A549 (cell line): Measurements from ENCODE around the gene HELZ2. TPM values are rescaled to one million over a fixed set of nuclear protein-coding genes. Genes with fewer than 3 reads are reported as not detected.

ENCODE experiments used
- ATAC-seq, 2 experiments: fragments of 200-7000 bp in 1 of 2; fragments of >200 bp in 1 of 2; cut with Nextera tagmentation in 1 of 2; cut with Tn5 transposase in 1 of 2; 3 replicates each; pipeline versions ENCODE4 v1.8.0 to v1.9.1; 2018 to 2020; ENCODE audit warnings: mild to moderate bottlenecking in 1 of 2, moderate library complexity in 1 of 2
- CTCF ChIA-PET: fragments of 300-600 bp; sonication (Branson Sonifier 250); formaldehyde crosslinking; extraction: SDS; loops from one replicate; lab custom pipeline; 2021; ENCODE audit warnings: antibody characterized with exemption, inconsistent platforms; lab: Yijun Ruan, JAX
- POLR2A ChIA-PET: fragments of 350-600 bp; formaldehyde crosslinking; extraction: SDS; loops from one replicate; lab custom pipeline; 2021; ENCODE audit warnings: antibody characterized with exemption, inconsistent platforms; lab: Yijun Ruan, JAX
- DNase-seq, 2 experiments: peaks; one replicate each; pipeline versions ENCODE4 v3.0.0 to v3.0.0-alpha.2; 2011 to 2016; ENCODE audit warnings: low read depth in 1 of 2, low spot score in 1 of 2
- FAIRE-seq: peaks from 2 replicates; lab custom pipeline; 2011; peaks lifted over from hg19 to GRCh38; lab: Jason Lieb, UNC
- H3K27ac ChIP-seq, 2 experiments: fragments of >200 bp; sonication (Bioruptor Twin); formaldehyde crosslinking; 3 replicates each; pipeline ENCODE4 v1.5.1; 2016 to 2017
- H3K4me1 ChIP-seq: fragments of >200 bp; sonication (Bioruptor Twin); formaldehyde crosslinking; 3 replicates; pipeline ENCODE4 v1.6.1; 2016
- H3K4me2 ChIP-seq: fragments of >200 bp; sonication (Bioruptor Twin); formaldehyde crosslinking; 3 replicates; pipeline ENCODE4 v1.6.1; 2016
- H3K4me3 ChIP-seq: fragments of >200 bp; sonication (Bioruptor Twin); formaldehyde crosslinking; 3 replicates; pipeline ENCODE4 v1.5.1; 2016
- H3K9me3 ChIP-seq: fragments of >200 bp; sonication (Bioruptor Twin); formaldehyde crosslinking; 3 replicates; pipeline ENCODE4 v1.6.1; 2016
- BHLHE40 ChIP-seq: IDR thresholded peaks from 2 replicates; pipeline ENCODE4 v1.6.1; 2012; ENCODE audit warnings: low read depth, low read length, inconsistent platforms
- CEBPB ChIP-seq, 2 experiments: fragments of >200 bp in 1 of 2; sonication (Bioruptor Twin) in 1 of 2; formaldehyde crosslinking in 1 of 2; IDR thresholded peaks; 2 replicates each; pipeline ENCODE4 v1.6.1; 2012 to 2016
- EHF ChIP-seq: fragments of 250-450 bp; sonication (Bioruptor Pico); IDR thresholded peaks from 2 replicates; pipeline ENCODE4 v1.5.0; 2020; ENCODE audit warnings: mild to moderate bottlenecking
- ELK1 ChIP-seq: fragments of 150-350 bp; IDR thresholded peaks from 2 replicates; pipeline ENCODE4 v1.6.1; 2014; ENCODE audit warnings: low read depth, mild to moderate bottlenecking, low read length
- FOSB ChIP-seq: fragments of 250-450 bp; sonication (Bioruptor Pico); IDR thresholded peaks from 2 replicates; pipeline ENCODE4 v1.5.0; 2020; ENCODE audit warnings: mild to moderate bottlenecking, moderate library complexity
- GATA3 ChIP-seq: IDR thresholded peaks from 2 replicates; pipeline ENCODE4 v1.6.1; 2012; ENCODE audit warnings: borderline replicate concordance
- HDAC2 ChIP-seq: fragments of 200-600 bp; sonication (generic); IDR thresholded peaks from 2 replicates; pipeline ENCODE4 v1.6.1; 2016
- HOXB13 ChIP-seq: fragments of 250-450 bp; sonication (Bioruptor Pico); IDR thresholded peaks from 2 replicates; pipeline ENCODE4 v1.5.0; 2020; ENCODE audit warnings: low read depth, mild to moderate bottlenecking, moderate library complexity
- JUN ChIP-seq, 2 experiments: fragments of >200 bp; sonication (Bioruptor Twin); formaldehyde crosslinking; IDR thresholded peaks; 2 replicates in 1 of 2; 3 replicates in 1 of 2; pipeline ENCODE4 v1.6.1; 2016 to 2017
- JUNB ChIP-seq: fragments of >200 bp; sonication (Bioruptor Twin); formaldehyde crosslinking; IDR thresholded peaks from 2 replicates; pipeline ENCODE4 v1.6.1; 2016
- KDM5A ChIP-seq: fragments of 200-600 bp; sonication (generic); IDR thresholded peaks from 2 replicates; pipeline ENCODE4 v1.6.1; 2016; ENCODE audit warnings: antibody characterized with exemption, mild to moderate bottlenecking
- MAX ChIP-seq: IDR thresholded peaks from 2 replicates; pipeline ENCODE4 v1.6.1; 2012
- MAZ ChIP-seq: fragments of 150-350 bp; IDR thresholded peaks from 2 replicates; pipeline ENCODE4 v1.6.1; 2014; ENCODE audit warnings: antibody characterized with exemption, low read depth, low read length, borderline replicate concordance
- PHF8 ChIP-seq: fragments of 200-600 bp; sonication (generic); IDR thresholded peaks from 2 replicates; pipeline ENCODE4 v1.6.1; 2016; ENCODE audit warnings: low read depth, mild to moderate bottlenecking, antibody characterized with exemption, moderate library complexity, borderline replicate concordance
- POLR2A ChIP-seq: IDR thresholded peaks from 2 replicates; pipeline ENCODE4 v1.6.1; 2012; ENCODE audit warnings: mild to moderate bottlenecking, low read length
- POLR2AphosphoS2 ChIP-seq: conservative IDR thresholded peaks from 2 replicates; pipeline ENCODE4 v1.6.1; 2012; ENCODE audit warnings: low read length, improper control_type of control experiment, inconsistent platforms
- RARB ChIP-seq: fragments of 250-450 bp; sonication (Bioruptor Pico); IDR thresholded peaks from 2 replicates; pipeline ENCODE4 v1.8.0; 2021; ENCODE audit warnings: mild to moderate bottlenecking, moderate library complexity
- RCOR1 ChIP-seq: fragments of 150-350 bp; IDR thresholded peaks from 2 replicates; pipeline ENCODE4 v1.6.1; 2014; ENCODE audit warnings: antibody characterized with exemption, low read length, low read depth
- RNF2 ChIP-seq: fragments of 200-600 bp; sonication (generic); IDR thresholded peaks from 2 replicates; pipeline ENCODE4 v1.6.1; 2016; ENCODE audit warnings: low read depth, mild to moderate bottlenecking, antibody characterized with exemption, moderate library complexity, borderline replicate concordance
- SMC3 ChIP-seq: fragments of >200 bp; sonication (Bioruptor Twin); formaldehyde crosslinking; IDR thresholded peaks from 3 replicates; pipeline ENCODE4 v1.6.1; 2018; ENCODE audit warnings: inconsistent platforms
- SREBF2 ChIP-seq: fragments of 450-650 bp; IDR thresholded peaks from 2 replicates; pipeline ENCODE4 v1.6.1; 2014; ENCODE audit warnings: mild to moderate bottlenecking, moderate library complexity
- TFCP2L1 ChIP-seq: fragments of 250-450 bp; sonication (Bioruptor Pico); IDR thresholded peaks from 2 replicates; pipeline ENCODE4 v1.5.0; 2021; ENCODE audit warnings: mild to moderate bottlenecking
- TP53 ChIP-seq: fragments of 250-450 bp; sonication (Bioruptor Pico); IDR thresholded peaks from 2 replicates; pipeline ENCODE4 v1.5.0; 2021; ENCODE audit warnings: mild to moderate bottlenecking, moderate library complexity
- USF2 ChIP-seq: fragments of 450-650 bp; IDR thresholded peaks from 2 replicates; pipeline ENCODE4 v1.6.1; 2014; ENCODE audit warnings: antibody characterized with exemption
- ZFP36 ChIP-seq: fragments of 450-650 bp; IDR thresholded peaks from 2 replicates; pipeline ENCODE4 v1.6.1; 2014; ENCODE audit warnings: borderline replicate concordance; ENCODE audit not compliant: partially characterized antibody
- WGBS: methylation state at CpG from one replicate; pipeline ENCODE4 v1.1.6; 2017; ENCODE audit errors: missing lambda C conversion rate; 5-methylcytosine and 5-hydroxymethylcytosine counted together
- polyA plus RNA-seq, 4 experiments: library from polyadenylated mRNA; depleted of rRNA in 3 of 4; stranded (reverse); fragments of >200 nt; fragmentation: RNase III in 1 of 4; extraction: RNeasy Plus Mini Kit Qiagen cat#74134 plus additional on column Dnase treatment in 1 of 4; gene quantifications; 2 replicates in 3 of 4; 3 replicates in 1 of 4; pipeline ENCODE4 v1.2.3, GENCODE V29; 2011 to 2017
- TF ChIP-seq, protein P1 (sequence below): fragments of 250-450 bp; sonication (Bioruptor Pico); IDR thresholded peaks from 2 replicates; pipeline ENCODE4 v1.5.0; 2021; ENCODE audit warnings: mild to moderate bottlenecking, moderate library complexity, borderline replicate concordance
- TF ChIP-seq, protein P2 (sequence below): IDR thresholded peaks from 2 replicates; pipeline ENCODE4 v1.6.1; 2012

HELZ2 gene
- polyA plus RNA-seq, 2 of the 4 experiments (the other 2 are of a cell fraction), result 3.2 to 4.5 TPM

DNA sequence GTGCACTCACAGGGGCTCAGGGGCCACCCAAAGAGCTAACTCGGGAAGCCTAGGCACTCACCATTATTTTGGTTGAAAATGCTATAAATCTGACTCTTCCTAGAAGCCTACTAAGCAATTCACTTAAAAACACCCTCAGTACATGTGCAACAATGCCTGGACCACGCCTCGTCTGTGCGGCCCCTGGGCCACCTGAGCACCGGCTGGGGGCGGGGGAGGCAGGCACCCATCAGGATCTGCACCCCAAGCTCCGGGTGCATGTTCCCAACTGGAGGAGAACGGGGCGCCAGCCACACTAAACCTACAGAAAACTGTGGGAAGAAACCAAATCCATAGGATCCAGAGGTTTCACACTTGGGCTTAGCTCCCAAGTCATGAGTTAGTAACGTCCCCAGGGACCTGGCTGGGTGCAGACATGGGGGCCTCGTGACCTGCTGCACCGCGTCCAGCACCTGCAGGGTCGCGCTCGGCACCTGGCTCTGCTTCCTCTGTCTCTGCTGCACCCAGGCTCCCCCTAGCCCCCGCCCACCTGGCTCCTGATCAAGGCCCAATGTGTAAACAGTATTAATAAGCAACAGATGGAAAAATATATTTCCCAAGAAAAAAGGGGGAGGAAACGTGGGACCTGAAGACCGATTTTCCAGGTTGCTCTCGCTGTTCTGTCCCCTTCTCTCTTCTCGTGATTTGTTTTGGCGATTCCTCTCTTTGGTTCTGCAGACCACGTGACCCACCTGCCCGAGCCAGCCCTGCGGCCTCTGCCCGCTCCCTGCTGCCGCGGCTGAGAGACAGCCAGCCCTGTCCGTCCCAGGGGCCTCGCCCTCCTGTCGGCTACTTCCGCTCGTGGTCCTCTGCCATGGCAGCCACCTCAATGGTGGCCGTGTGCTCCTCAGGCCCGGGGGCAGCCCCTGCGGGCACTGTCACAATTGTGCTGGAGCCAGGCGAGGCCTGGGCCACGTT lies 15.5 kb upstream of the HELZ2 start:
- Histone ChIP-seq H3K4me2 (no peak overlapping the region), H3K4me1 (peaks cover 7% of the 10 kb centered on the region; the same call in 1 of the 3 replicates), H3K27ac (no peak overlapping the region), H3K4me3 (no peak overlapping the region), H3K9me3 (no peaks in the 10 kb centered on the region)
- TF ChIP-seq BHLHE40 (no peak), USF2 (no peak), JUN (IDR thresholded peaks at IDR 0.05) (no peak), KDM5A (no peak), PHF8 (no peak), SREBF2 (no peak), JUNB (no peak), TP53 (CRISPR knock-in tag) (no peak), TFCP2L1 (no peak), ELK1 (no peak), HOXB13 (CRISPR knock-in tag) (no peak), HDAC2 (no peak), MAZ (no peak), POLR2AphosphoS2 (no peak)
- TF ChIP-seq, protein P1, sequence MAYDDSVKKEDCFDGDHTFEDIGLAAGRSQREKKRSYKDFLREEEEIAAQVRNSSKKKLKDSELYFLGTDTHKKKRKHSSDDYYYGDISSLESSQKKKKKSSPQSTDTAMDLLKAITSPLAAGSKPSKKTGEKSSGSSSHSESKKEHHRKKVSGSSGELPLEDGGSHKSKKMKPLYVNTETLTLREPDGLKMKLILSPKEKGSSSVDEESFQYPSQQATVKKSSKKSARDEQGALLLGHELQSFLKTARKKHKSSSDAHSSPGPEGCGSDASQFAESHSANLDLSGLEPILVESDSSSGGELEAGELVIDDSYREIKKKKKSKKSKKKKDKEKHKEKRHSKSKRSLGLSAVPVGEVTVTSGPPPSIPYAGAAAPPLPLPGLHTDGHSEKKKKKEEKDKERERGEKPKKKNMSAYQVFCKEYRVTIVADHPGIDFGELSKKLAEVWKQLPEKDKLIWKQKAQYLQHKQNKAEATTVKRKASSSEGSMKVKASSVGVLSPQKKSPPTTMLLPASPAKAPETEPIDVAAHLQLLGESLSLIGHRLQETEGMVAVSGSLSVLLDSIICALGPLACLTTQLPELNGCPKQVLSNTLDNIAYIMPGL, result no peak
- TF ChIP-seq, protein P2, sequence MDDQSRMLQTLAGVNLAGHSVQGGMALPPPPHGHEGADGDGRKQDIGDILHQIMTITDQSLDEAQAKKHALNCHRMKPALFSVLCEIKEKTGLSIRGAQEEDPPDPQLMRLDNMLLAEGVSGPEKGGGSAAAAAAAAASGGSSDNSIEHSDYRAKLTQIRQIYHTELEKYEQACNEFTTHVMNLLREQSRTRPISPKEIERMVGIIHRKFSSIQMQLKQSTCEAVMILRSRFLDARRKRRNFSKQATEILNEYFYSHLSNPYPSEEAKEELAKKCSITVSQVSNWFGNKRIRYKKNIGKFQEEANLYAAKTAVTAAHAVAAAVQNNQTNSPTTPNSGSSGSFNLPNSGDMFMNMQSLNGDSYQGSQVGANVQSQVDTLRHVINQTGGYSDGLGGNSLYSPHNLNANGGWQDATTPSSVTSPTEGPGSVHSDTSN, result no peak
- ChIA-PET POLR2A (no interaction called here), CTCF (interaction anchor here (1.3 kb wide), 1 partner anchor 384 kb away, joined by 3 read pairs; no protein-coding TSS in a partner anchor)
- WGBS, result 92% methylated on average over 33 of the region's 38 CpGs
- ATAC-seq (no peak), FAIRE-seq (no peak), DNase-seq (no peak)

DNA sequence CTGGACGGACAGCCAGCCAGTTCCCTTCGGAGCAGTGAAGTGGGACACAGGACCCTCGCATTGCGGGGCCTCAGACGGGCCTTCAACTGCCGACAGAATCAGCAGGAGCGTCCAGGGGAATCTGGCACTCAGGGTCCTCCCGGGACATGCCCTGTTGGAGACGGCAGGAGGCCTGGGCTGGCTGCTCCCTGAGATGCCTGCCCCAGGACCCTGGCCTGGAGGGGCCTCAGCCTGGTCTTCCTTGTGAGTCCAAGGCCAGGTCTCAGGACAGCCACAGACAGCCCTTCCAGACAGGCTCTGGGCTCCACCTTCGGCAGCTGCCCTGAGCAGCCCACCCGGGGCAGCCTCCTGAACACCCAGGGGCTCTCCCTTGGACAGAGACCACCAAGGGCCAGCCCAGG lies 14.6 kb upstream of the HELZ2 start:
- no peak overlapping the region for H3K27ac ChIP-seq
- H3K4me3 ChIP-seq, result no peak overlapping the region
- POLR2A ChIA-PET, result no interaction called here
- no peak for FAIRE-seq
- no peaks in the 10 kb centered on the region for H3K9me3 ChIP-seq
- 92% methylated on average over 8 of the region's 11 CpGs for WGBS
- no peaks in the 10 kb centered on the region for H3K4me1 ChIP-seq
- ATAC-seq, result no peak; a peak in 1 of 6 replicates
- CTCF ChIA-PET, result interaction anchor here (1.4 kb wide), 1 partner anchor 51 kb away, joined by 4 read pairs; the partner anchor contains the start of gene PTK6
- H3K4me2 ChIP-seq, result no peak overlapping the region
- no peak for DNase-seq
- TF ChIP-seq ELK1 (no peak), GATA3 (no peak), RNF2 (no peak), ZFP36 (no peak), MAX (no peak), POLR2A (no peak), RARB (CRISPR knock-in tag) (no peak), CEBPB (IDR thresholded peaks at IDR 0.05) (no peak), TP53 (CRISPR knock-in tag) (no peak), USF2 (no peak), FOSB (CRISPR knock-in tag) (no peak), JUN (IDR thresholded peaks at IDR 0.05) (no peak), POLR2AphosphoS2 (no peak), RCOR1 (no peak), SMC3 (no peak), PHF8 (no peak), EHF (CRISPR knock-in tag) (no peak)
- TF ChIP-seq, protein P1, result no peak
